HG02610 (cell line): ENCODE results near the gene NR6A1.

Experiments
- ATAC-seq: cut with Tn5 transposase; IDR thresholded peaks from one replicate; pipeline ENCODE4 v1.9.1; 2021; ENCODE audit warnings: mild to moderate bottlenecking, moderate library complexity; ENCODE audit not compliant: unreplicated experiment

NR6A1 gene

GRCh38 chr9:124541824-124542223 lies 229.3 kb downstream of the NR6A1 start:
- ATAC-seq = no peak

GRCh38 chr9:124537926-124538325 lies 233.2 kb downstream of the NR6A1 start:
- no peak for ATAC-seq

DNA sequence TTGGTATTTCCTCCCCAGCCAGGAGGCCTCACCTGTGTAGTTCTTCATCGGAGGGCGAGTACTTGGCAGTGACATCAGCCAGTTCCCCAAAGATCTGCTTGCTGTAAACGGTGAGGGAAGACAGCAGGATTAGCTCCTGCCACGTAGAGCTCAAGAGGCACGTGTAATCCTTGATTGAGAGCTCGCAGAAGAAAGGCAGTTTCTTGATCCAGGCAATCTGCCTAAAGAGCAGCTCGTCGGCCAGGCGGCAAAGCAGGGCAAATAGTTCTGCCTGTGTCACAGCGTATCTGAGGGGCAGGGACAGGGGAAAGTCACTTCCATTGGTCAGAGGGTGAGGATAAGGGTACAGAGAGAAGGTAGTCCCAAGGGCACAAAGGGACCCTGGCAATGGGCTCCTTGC lies 235.3 kb downstream of the NR6A1 start:
- ATAC-seq = no peak

DNA sequence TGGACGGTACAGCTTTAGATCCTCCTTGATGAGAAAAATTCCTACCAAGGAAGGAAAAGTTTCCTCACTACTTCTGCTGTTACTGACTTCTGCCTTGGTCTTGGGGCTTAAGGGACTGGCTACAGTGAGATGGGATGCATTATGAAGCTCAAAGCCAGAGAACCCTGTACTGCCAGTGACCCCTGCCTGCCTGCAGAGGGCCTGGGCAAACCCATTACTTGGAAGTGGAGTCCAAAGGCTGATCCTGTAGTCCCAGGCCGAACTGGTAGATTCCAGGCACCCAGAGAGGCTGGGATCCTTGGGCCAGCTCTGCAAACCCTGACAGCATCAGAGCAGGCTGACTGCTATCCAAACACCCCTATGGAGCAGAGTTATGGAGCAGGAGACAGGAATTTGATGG lies 238.2 kb downstream of the NR6A1 start:
- no peak for ATAC-seq

GRCh38 chr9:124531115-124531514 lies 240.0 kb downstream of the NR6A1 start:
- no peak for ATAC-seq

DNA sequence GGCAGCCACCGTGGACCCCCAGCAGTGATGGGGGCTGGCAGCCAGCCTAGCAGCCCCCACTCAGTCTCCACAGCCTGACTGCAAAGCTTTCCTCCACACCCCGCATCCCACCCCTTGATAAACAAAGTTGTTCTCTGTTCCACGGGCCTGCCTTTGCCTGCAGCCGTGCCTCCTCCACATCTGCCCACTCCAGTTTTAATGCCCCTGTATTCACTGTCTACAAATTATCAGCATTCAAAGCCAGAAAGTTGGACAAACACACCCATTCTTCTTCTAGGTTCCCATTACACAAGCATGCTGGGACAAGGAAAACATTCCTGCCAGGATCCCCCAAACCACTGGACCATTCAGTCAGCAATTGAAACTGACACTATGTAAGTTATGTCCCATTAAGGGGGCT lies 240.9 kb downstream of the NR6A1 start:
- no peak for ATAC-seq

DNA sequence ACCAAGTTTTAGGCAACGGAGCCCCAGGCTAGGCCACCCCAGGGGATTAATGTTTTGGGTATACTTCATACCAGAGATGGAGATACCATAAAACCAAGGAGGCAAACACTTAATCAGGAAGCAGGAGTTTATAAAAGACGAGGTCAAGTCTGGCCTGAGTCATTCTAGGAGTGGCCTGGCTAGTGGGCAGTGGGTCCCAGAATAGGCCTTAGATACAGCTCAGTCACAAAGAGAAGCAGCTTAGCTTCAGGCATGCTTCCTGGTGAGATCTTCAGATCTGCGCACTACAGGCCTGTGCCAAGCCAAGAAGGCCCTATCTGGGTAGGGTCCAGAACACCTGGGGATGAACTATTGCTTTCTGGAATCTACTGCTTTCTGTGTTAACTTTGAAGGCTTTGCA lies 243.3 kb downstream of the NR6A1 start:
- ATAC-seq = no peak

GRCh38 chr9:124526174-124526573 lies 244.9 kb downstream of the NR6A1 start:
- no peak for ATAC-seq

DNA sequence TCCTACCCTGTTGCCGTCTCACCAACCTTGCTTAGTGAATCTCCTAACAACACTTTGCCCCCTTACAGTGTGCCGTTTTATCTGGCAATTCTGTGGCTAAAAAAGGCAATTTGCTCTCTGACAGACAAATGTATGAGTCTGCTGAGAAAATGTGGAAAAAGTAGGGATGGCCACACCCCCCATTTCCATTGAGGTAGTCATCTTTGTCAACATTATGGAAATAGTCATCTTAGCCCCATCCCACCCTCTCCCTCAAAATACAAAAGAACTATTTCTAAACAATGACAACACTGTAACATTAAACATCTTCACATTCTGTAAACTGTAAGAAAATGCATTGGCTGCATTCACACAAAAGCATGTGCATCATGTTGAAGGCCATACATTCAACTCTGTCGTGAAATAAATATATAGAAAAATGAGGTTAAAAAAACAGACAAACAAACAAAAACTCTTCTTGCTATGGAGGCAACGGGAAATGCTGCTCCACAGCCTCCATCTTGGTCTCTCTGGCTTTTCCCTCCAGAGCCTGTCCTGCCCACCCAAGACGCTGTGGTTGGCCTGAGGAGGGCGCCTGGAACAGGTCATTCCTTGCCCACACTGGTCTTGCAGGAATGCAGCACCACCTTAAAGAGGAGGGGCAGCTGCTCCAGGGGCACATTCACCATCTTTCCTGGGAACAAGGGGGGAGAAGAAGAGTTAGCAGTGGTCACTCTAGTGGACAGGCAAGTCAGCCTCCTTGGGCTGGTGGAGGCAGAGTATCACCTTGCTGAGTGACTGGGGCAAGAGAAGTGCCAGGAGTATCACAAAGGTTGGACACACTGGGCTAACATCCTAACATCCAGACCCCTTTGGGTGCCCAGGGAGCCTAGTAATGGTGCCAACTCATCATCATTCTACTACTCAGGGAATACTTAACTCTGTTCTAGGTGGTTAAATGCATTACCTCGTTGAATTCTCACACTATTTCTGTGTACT lies 248.7 kb downstream of the NR6A1 start:
- no peak for ATAC-seq

DNA sequence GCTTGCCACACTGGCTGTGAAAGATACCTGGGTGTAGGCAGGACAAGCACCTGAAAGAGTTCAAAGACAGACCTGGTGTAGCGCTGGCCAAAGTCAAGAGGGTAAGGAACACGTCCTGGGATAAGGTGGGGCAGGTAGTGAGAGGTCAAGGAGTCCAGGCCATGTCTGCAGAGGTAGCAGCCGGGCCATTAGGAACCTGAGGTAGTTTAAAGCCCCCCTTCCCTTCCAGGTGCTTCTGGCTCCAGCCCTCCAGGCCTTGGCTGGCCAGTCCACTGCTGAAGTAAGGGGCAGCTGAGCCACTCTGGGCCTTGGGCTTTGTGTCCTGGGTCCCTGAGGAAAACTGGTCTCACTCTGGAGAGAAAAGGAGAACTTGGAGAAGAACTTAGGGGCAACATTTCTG lies 250.0 kb downstream of the NR6A1 start:
- no peak for ATAC-seq

DNA sequence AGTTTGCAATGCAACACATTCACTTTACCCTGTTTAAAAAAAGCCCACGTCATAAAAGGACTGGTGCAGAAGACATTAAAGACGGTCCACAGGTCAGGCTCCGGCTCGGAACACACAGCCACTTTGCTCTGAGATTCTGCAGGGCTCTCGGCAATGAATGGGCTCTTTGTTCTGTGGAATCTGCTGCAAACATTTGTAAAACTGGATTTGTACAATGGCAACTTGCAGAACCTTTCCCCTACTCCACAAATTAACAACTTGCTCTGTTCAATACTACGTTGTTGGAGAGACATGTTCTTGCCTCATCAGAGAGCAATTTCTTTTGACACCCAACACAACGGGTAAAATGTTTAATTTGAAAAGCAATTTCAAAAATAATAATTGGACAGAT lies 250.9 kb downstream of the NR6A1 start:
- no peak for ATAC-seq

GRCh38 chr9:124518116-124518515 lies 253.0 kb downstream of the NR6A1 start:
- no peak for ATAC-seq

DNA sequence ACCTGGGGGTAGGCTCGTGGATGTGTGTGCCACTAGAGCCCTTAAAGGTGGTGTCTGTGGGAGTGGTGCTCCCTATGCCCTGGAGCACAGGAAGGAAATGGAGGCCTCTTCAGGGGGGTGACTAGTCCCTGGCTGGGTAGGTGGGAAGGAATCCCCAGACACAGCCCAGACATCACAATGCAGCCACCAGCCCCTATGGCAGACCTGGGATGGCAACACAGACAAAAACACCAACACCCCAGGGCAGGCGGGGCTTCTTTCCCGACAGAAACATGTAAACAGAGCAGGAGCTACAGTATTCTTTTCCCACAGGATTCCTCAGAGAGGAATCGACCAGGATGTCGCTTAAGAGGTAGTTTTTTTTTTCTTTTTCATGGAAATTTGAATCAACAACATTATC lies 253.5 kb downstream of the NR6A1 start:
- ATAC-seq = no peak

- no peak for ATAC-seq
Observed at GRCh38 chr9:124514874-124515273, 256.2 kb downstream of the NR6A1 start.

DNA sequence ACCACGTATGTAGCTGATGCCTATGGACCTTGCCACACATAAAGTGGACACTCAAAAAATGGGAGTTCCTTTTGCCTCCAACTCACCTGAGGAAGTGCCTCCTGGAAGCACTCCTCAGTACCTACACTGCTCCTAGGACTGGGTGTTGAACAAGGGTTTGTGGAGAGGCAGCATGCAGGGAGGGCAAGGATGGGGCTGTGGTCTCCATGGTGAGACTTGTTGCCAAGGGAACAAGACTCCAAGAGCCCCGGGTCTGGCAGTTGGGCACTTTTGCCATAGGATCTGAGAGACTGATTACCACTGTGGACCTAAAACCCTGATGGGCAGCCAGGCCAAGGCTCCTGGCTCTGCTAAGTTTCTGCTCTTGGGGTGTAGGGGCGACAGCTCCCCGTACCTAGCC lies 257.0 kb downstream of the NR6A1 start:
- ATAC-seq = no peak

DNA sequence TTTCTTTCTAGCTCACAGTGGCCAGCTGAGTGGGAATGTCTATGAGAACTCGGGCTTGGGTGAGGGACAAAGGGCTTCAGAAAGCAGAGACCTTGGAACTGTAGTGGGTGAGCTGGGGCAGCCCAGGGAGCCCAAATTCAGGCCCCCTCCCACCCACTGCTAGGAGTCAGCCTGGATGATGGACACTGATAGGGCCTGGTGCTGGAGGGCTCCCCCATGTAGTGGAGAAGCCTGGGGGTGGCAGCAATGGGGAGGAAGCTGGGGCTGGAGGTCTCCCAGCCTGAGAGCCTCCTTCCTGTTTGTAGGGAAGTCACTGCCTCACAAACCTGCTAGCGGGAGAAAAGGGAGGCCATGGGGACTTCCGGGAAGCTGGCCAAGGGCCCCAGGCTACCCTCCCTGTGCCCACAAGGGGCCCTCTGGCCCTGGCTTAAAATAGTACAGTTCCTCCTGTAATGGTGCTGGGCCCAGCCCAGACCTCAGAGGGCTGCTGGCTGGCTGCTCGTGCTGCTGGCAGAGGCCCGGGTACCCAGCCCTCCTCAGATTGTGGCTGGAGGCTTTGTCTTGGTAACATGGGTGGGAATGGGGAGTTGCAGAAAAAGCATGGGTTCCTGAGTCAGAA lies 257.6 kb downstream of the NR6A1 start:
- ATAC-seq = no peak

DNA sequence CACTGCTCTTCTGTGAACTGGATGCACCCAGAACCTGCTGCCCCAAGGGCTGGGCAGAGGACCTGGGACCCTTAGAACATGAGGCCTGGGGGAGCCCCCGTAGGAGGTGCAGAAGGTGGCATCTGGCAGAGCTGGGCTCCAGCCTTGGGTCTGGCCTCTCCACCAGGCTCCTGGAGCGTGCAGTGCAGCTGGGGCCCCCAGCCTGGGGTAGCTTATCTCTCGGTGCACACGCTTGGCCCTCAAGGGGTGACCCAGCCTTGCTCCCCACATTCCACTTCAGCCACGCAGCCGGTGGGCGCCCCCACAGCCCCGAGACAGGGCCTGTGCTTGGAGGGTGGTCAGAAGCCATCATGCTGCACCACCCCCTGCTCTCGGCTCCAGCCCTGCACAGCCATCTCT lies 258.3 kb downstream of the NR6A1 start:
- ATAC-seq = no peak

GRCh38 chr9:124511891-124512805 lies 259.0 kb downstream of the NR6A1 start:
- no peak for ATAC-seq

DNA sequence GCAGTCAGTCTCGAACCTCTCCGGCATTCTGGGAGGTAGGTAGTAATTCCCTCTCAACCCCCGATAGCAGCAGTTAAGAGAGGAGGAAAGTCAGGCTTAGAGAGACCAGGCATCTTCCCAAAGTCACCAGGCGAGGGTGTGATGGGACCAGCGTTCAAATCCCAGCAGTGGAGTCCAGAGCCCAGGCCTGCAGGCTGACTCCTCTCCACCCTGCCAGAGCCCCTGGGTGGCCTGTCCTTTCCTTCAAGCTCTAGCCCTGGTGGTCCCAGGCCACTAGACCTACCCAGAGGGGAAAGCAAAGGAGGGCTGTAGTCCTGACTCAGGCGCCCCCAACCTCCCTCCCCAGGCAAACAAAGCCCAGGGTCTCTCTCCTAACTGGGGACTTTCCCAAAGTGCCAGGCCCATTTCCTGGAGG lies 259.7 kb downstream of the NR6A1 start:
- ATAC-seq = no peak

DNA sequence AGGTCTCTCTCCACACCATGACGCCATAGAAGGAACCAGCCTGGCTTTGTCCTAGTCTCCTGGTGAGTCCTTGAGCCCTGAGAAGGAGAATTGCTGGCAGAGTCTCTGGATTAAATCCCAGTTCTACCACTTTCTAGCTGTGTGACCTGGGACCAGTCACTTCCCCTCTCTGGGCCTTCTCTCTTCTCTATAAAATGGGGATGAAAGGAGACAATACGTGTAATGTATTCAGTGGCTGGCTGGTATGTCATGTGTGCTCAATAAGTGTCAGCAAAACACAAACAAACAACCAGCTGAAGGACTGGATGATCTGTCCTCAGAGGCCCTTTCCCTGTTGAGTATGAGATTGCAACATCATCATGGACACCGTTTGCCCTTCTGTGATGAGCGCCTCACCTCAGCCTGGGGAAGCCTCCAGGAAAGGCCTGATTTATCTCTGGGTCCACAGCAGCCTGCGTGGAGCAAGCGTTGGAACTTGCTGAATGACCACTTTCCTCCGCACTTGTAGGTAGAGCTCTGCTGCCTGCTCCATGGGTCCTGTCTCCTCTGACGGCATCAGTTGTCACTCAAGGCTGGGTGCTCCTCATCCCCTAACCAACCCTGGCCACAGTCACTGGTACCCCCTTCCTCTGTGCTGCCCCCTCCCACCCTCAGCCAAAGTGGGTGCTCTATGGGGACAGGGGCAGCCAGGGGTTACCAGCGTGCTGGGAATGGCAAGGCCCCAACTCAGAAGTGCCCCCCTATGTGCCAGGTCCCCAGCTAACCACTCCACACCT lies 260.3 kb downstream of the NR6A1 start:
- no peak for ATAC-seq
